RPMI8226 (cell line): Measurements from ENCODE around the gene ZNF581.

Source experiments
- DNase-seq: peaks from one replicate; pipeline ENCODE4 v3.0.0-alpha.2; 2015

The ZNF581 gene

DNA sequence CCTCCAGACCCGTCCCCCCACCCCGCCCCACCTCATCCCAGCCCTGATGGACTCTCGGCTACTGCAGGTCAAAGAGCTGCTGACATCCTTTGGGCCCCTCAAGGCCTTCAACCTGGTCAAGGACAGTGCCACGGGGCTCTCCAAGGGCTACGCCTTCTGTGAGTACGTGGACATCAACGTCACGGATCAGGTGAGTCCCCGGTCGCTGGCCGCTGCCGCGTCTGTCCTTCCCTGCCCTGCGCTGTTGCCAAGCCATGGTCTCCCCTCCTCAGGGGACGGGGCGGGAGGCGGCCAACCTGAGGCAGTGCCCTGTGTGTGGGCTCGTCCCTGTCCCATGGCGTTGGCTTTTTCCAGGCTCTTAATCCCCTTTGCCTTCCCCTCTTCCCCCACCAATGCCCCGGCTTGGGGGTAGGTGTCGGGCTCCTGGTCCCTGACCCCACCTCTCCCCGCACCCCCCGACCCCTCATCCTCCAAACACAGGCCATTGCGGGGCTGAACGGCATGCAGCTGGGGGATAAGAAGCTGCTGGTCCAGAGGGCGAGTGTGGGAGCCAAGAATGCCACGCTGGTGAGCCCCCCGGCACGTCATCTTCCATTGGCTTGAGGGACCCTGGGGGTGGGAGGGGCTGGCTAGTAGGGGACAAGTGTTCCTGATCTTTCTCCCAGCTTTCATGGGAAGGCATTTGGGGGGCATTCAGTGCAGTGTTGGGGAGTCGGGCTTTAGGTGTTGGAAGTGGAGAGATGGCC, 25.3 kb downstream of the ZNF581 start:
- DNase-seq = no peak

DNA sequence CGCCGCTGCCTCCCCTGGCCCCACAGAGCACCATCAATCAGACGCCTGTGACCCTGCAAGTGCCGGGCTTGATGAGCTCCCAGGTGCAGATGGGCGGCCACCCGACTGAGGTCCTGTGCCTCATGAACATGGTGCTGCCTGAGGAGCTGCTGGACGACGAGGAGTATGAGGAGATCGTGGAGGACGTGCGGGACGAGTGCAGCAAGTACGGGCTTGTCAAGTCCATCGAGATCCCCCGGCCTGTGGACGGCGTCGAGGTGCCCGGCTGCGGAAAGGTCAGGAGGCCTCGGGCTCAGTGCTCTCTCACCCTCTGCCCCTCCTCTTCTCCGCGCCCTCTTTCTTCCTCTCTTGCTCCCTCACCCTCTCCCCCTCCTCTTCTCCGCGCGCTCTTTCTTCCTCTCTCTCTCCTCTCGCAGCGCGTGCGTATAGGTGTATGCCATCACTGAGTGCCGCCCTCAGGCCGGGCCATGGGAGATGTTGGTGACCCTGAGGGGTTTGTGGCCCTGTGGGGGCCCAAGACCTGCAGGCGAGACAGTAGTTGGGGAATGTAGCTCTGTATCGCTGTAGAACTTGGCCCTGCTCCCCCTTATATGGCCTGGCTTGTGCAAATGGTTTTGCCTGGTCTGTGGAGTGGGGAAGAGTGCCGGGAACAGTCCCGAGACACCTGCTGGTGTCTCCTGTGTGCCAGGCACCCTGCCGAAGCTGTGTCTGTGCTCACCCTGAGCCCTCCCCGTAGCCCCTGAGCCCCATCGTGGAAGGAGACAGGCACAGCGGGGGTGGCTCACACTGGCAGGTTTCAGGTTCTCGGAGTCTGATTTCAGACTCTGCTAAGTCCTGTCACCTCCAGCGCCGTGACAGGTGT, 26.2 kb downstream of the ZNF581 start:
- no peak for DNase-seq

DNA sequence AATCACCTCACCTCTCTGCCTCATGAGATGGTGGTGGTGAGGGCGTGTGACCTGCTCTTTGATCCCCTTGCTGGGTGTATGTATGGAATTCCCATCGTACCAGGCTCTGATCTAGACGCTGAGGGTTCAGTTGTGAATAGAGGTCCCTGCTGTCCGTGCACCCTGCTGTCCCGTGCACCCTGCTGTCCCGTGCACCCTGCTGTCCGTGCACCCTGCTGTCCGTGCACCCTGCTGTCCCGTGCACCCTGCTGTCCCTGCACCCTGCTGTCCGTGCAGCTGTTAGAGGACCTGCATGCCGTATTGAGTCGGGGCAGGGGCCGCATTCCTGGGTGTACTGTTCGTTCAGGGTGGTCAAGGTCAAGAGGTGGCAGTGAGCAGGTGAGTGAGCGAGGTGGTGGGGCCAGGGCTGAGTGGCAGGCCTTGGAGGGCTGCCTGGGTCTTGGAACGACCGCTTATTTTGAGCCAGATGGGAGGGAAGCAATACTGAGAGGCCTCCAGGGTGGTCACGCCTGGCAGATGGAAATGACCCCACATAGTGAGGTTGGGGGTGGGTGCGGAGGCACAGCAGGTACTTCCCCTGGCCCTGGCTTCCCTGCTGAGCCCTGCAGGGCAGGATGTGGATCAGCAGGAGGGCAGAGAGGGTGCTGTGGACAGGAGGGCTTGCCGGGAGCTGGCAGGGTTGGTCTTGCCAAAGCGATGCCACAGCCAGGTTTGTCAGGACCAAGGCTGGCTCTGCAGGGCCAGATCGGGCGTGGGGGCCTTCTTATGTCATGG, 27.0 kb downstream of the ZNF581 start:
- DNase-seq = no peak

DNA sequence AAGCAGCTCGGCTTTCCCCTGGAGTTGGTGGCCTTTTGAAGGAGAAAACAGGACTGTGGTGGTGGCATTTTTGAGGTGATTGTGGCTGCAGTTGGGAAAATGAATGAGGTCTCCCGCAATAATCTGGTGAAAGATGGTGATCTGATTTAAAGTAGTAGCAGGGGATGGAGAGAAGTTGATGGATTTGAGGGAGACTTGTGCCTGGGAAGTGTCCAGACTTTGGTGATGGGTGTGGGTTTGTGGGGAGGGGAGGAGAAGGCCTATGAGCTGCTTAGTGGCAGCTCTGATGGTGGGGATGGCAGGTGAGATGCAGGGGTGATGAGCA, 27.6 kb downstream of the ZNF581 start:
- no peak for DNase-seq

DNA sequence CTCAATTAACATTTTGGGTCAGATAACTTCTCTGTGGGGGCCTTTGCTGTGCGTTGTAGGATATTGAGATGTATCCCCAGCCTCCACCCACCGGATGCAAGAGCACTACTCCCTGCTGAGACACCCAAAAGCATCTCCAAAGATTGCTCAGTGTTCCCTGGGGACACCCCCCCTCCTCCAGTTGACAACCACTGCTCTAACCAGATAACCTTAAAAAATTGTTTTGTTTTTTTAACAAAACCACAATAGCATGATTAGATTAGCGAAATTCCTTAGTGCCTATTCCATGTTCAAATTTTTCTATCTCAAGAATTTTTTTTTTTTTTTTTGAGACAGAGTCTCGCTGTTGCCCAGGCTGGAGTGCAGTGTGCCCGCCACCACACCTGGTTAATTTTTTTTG, 29.0 kb downstream of the ZNF581 start:
- no peak for DNase-seq

DNA sequence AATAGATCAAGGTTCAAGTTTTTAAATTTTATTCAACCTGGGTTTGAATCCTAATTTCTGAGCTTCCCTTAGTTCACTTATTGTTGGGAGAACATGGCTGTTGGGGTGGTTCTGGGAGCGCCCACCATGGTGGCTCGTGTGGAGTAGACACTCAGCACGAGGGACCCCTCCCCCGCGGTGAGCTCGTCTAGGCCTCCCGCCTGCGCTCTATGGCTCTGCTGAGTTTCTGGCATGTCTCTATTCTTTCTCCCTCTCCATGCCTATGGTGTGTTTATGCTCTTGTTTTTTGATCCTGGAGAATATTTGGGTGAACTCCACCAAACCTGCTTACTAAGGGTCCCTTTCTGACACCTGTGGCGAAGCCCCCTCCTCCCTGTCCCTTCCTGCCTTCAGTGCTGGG, 30.0 kb downstream of the ZNF581 start:
- DNase-seq = no peak

DNA sequence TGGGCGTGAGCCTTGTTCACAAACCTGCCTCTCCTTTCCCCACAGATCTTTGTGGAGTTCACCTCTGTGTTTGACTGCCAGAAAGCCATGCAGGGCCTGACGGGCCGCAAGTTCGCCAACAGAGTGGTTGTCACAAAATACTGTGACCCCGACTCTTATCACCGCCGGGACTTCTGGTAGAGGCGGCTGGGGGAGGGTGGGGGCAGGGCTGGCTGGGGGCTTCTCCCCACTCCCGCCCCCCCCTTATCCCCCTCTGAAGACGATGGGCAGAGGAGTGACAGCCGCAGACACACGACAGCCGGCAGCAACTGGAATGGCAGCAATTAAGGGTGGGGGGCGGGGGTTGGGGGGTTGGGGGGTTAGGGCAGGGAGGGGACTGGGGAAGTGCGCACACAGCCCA, 30.4 kb downstream of the ZNF581 start:
- DNase-seq = no peak

DNA sequence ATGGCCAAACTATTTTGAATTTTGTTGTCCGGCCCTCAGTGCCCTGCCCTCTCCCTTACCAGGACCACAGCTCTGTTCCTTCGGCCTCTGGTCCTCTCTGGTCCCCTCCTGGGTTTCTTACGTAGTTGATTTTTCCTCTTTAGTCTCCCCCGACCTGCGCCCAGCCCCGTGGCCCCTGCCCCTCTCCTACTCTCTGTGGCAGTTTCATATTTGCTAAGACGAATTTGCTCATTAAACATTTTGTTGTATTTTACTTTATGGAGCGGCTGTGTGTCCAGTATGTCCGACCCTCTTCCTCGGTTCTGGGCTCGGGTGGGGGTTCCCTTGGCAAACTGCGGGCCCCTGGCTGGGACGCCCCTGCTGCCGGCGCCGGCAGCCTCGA, 31.0 kb downstream of the ZNF581 start:
- DNase-seq = no peak

DNA sequence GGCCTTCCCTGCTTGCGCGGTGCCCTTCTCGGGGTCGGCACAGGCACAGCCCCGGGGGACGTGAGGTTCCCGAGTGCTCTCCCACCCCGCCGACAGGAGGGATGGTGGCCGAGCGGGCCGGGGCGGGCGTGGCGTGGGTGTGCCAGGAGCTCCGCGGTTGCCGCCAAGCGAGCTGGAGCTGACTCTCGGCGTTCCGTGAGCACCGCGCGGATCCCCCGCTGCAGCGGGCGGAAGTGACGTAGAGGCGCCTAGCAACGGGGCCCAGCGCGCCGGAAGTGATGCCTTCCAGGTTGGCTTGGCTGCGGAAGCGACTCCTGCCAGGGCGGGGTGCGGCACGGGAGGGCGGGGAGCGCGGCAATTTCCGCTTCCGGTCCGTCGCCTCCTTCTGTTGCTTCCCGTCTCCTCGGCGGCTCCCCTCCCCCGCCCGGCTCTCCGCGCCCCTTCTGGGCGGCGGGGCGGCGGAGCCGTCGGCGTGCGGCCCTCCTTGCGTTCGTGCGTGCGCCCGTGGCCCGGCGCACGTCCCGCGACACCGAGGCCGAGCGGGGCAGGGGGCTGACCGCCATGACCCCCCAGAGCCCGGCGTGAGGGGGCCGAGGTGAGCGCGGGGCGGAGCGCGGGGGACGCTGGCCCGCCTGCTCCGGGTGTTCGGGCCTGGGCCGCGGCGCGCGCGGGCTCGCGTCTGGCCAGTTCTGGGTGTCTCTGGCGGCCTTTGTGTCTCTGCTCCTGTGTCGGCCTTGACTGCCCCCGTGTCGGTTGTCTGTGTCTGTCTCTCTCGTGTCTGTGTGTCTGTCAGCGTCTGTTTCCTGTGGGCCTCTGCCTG, 31.6 kb downstream of the ZNF581 start, which contains the start of gene EPN1:
TSS of gene EPN1 (plus strand) at position 386 of the 820 bp plus-strand sequence. CDS start 3,402 bp downstream, outside the sequence.
- DNase-seq = peak; percentile 98

DNA sequence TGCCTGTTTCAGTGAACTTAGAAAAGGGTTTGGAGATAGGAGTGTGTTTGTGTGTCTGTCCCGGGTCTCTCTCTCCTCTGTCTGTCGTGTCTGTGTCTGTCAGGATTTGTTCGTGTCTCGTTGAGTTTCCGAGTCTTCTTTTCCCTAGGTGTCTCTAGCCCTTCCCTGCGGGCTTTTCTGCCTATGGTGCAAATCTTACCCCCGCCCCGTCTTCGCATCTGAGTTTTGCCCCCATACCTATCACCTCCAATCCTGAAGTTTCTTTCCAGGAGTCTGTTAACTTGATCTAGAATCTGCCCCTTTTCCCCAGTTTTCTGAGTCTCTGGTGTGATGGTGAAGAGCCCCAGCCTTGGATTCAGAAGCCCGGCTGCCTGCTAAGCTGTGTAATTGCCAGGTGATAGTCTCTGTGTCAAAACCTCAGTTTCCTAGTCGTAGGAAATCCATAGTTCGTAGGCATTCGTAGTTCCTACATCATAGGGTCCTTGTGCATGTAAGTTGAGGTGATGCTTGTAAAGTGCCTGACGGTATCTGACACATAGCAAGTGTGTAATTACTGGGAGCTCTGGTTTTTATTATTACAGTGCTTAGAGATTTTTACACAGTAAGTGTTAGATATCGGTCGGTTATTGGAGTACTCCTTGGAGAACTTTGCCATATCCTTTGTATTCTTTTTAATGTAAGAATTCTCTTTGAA, 32.4 kb downstream of the ZNF581 start:
- DNase-seq = peak; percentile 22

DNA sequence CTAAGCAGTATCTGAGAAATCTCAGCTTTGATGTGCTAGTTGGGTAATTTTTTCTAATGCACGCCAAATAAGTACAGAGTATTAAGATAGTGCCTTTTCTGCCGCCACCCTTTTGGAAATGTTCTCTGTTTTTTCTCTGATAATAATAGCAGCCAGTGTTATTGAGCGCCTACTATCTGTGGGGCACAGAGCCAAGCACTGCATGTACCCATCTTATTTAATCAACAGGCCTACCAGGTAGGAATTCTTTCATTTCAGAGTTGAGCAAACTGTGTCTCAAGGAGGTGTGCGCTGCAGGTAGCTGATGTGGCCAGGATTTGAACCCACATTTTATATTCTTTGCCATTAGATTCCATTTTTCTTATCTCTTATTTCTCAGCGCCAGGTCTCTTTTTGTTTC, 32.9 kb downstream of the ZNF581 start:
- DNase-seq = peak; percentile 52

DNA sequence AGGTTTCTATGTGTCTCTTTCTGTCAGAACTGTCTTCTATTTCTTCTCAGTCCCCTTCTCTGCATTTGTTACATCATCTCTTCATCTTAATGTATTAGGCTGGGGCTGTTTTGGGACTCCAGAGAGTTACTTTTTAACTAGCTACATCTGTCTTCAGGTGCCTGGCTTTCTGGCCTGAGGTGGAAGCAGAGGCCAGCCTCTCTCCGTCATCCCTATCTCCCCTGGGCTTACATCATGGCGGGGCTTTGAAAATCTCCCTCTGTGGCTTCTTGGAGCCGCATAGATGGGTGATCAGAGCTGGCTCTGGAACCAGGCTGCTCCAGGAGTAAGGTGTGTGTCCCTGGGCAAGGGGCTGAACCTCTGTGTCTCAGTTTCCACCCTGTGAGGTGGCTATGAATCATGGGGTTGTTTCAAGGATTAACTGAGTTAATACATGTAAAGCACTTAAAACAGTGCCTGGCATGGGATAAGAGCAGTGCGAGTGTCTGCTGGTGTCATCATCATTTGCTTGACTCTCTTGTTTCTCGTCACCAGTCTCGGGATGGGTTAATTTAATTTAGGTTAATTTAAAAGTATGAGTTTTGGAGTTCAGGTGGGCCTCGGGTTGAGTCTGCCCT, 33.5 kb downstream of the ZNF581 start:
- DNase-seq = no peak

DNA sequence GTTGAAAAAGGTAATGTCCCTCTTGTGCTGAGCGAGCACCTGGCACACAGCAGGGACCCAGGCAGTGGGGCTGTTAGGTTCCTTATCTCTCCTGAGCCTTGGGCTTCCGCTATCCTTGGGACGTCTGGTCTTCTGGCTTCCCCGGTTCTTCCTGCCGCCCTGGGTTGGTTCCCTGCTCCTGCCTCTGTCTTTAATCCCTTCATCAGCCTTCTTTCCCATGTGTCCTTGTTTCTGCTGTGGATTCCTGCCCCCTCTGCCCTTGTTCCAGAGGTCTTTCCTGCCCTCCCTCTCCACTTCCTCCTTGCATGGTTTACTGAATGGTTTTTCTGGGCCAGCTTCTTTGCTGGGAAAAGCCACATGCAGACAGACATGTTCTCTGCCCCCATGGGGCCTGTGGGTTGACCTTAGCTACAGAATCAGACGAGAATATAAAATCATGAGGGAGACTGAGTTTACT, 34.2 kb downstream of the ZNF581 start:
- DNase-seq = peak; percentile 60

DNA sequence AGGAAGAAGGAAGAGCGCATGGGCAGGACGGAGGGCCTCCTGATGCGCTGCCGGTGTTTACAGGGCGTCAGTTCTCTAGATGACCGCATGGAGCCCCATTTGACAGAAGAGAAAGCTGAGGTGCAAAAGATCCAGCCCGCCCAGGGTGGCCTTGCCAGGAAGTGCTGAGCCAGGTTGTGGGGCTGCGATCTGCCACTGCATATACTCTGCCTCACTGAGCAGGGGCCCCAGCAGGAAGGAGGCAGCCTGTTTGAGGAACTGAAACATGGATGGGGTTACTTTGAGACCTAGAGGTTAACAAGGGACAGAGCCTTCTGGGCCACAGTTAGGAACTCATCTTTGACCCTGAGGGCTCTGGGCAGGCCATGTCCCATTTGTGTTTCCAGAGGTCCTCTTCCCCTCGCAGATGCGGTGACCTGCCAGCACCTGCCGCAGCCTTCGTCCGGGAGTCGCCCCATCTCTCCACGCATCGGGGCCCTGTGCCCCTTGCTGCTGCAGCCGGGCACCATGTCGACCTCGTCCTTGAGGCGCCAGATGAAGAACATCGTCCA, 34.7 kb downstream of the ZNF581 start:
- peak; percentile 98 for DNase-seq

DNA sequence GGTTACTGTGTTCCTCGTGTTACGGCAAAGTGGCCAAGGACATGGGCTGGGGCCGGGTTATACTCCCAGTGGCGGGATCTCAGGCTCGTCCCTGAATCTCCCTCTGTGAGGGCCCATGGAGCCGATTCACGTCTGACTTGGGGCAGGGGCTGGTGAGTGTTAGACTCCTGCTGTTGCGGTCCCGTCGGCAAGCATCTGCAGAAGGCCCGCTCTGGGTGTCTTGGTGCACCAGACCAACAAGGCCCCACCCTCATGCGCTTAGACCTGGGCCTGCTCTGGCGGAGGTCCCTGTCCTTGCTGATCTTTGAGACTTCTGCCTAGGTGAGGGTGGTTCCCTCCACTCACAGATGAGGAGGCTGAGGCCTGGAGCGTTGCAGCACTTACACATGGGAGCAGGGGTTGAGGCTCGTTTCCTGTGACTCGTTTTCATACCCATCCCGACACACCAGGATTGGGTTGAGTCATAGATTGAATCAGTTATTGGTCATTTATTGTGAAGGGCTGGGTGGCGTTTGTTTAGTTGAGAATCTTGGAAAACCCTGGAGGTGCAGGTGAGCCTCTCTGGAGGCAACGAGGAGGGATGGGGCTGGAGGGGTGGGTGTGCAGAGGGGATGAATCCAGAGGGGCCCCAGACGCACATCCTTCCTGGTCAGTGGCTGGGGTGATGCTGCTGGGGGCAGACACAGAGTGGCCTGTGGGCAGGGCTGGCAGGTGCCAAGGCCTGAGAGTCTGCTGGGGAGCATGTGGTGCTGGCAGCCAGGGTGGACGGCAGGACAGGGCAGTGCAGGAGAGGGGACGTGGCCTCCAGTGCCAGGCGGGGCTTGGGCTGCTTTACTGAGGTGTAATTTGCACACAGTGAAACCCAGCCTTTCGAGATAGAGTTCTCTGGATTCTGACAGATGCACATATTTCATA, 36.2 kb downstream of the ZNF581 start:
- no peak for DNase-seq

DNA sequence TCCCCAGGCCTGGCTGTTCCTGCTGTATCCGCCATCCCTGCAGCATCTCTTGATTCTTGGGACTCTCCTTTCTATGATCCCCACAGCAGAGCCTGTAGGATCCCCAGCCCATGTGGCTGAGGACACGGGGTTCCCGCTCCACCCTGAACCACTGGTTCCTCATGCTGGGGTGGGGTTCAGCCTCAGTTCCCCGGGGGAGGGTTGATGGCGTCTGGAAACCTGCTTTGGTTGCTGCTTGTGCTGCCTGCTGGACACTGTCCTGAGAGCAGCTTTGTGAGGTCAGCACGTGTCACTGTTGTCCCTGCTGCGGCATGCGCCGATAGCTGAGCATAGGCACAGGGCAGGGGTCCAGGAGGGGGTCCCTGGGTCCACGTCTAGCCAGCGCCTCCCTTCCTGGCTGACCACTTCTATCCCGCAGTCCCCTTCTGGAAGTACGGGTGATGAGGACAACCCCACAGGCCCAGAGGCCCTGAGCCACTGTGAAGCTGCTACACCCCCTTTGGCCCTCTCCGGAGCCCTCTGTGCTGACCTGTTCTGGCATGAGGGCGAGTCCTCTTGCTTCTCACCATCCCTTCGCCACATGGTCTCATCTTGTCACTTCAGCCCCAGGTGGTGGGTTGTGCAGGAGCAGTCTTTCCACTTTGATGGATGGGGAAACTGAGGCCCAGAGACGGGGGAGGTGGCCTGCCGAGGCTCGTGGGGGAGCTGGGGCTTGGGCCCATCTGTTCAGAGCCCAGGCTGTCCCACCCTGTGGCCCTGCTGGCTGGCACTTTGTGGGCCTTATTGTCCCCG, 37.1 kb downstream of the ZNF581 start:
- no peak for DNase-seq

DNA sequence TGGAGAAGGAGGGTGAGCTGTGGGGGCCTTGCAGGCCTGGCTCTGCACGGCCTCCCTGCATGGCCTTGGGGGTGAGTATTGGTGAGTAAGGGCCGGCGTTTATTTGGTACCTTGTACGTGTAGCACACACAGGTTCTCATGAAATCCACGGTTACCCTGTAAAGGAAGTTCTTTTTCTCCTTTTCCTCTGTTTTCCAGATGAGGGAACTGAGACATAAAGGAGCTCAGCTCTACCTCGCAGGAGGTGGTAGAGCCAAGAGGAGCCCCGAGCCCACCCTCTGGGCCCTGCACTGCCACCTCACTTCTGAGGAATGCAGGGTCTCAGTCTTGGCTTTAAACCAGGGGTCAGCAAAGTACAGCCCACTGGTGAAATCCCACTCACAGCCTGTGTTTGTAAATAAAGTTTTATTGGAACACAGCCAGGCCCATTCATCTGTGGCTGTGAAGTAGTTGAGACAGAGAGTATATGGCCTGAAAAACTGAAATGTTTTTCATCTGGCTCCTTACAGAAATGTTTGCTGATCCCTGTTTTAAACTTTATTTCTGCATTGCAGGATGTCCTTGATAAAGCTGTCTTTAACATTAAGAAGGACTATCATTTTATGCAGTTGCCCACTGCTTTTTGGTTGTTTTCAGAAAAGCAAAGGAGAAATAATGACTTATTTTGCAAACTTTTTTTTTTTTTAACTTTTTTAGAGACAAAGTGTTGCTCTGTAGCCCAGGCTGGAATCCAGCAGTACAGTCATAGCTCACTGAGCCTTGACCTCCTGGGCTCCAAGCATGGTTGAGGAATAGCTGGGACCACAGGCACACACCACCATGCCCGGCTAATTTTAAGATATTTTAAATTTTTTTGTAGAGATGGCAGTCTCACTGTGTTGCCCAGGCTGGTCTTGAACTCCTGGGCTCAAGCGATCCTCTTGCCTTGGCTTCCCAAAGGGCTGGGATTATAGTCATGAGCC, 38.0 kb downstream of the ZNF581 start:
- no peak for DNase-seq
